GM12878 (cell line): Measurements from ENCODE around the gene CCDC8.

ENCODE experiments used
- CREB1 ChIP-seq: IDR thresholded peaks from 2 replicates; pipeline ENCODE4 v1.6.1; 2012; ENCODE audit warnings: low read depth, mild to moderate bottlenecking, inconsistent platforms
- CTCF ChIP-seq, 3 experiments: IDR thresholded peaks in 2 of 3; conservative IDR thresholded peaks in 1 of 3; 2 replicates each; pipeline ENCODE4 v1.5.1; 2011; ENCODE audit warnings: low read depth in 3 of 3, low read length in 3 of 3, mild to moderate bottlenecking in 3 of 3, control low read depth in 2 of 3, moderate library complexity in 2 of 3, inconsistent platforms in 1 of 3, mixed read lengths in 1 of 3; ENCODE audit not compliant: control insufficient read depth in 2 of 3, insufficient read depth in 1 of 3; ENCODE audit errors: extremely low read depth in 1 of 3
- ESRRA ChIP-seq: IDR thresholded peaks from 2 replicates; pipeline ENCODE4 v1.6.1; 2012; ENCODE audit warnings: mild to moderate bottlenecking, low read length, improper control_type of control experiment
- EZH2 ChIP-seq: IDR thresholded peaks from 2 replicates; pipeline ENCODE4 v1.6.1; 2012; ENCODE audit warnings: low read depth, mild to moderate bottlenecking, control low read depth, inconsistent platforms, low read length, borderline replicate concordance; ENCODE audit not compliant: control insufficient read depth
- GABPA ChIP-seq: IDR thresholded peaks from 2 replicates; pipeline ENCODE4 v1.6.1; 2014; ENCODE audit warnings: antibody characterized with exemption, low read depth, mild to moderate bottlenecking, inconsistent platforms
- KLF5 ChIP-seq: fragments of 450-650 bp; IDR thresholded peaks from 2 replicates; pipeline ENCODE4 v1.6.1; 2014; ENCODE audit warnings: mild to moderate bottlenecking; ENCODE audit not compliant: partially characterized antibody
- PBX3 ChIP-seq: IDR thresholded peaks from 2 replicates; pipeline ENCODE4 v1.6.1; 2011; ENCODE audit warnings: mild to moderate bottlenecking, low read depth, low read length, moderate library complexity; ENCODE audit not compliant: insufficient replicate concordance
- PKNOX1 ChIP-seq: fragments of 450-650 bp; IDR thresholded peaks from 2 replicates; pipeline ENCODE4 v1.6.1; 2016; ENCODE audit warnings: mild to moderate bottlenecking
- POLR2A ChIP-seq: IDR thresholded peaks from 2 replicates; pipeline ENCODE4 v1.6.1; 2011; ENCODE audit warnings: low read depth, mild to moderate bottlenecking, low read length
- RBBP5 ChIP-seq: fragments of 200-600 bp; sonication (generic); conservative IDR thresholded peaks from 2 replicates; pipeline ENCODE4 v1.6.1; 2016
- RCOR1 ChIP-seq: conservative IDR thresholded peaks from 2 replicates; pipeline ENCODE4 v1.6.1; 2012; ENCODE audit warnings: low read depth, low read length, improper control_type of control experiment
- TAF1 ChIP-seq: IDR thresholded peaks from 2 replicates; pipeline ENCODE4 v1.6.1; 2011; ENCODE audit warnings: mild to moderate bottlenecking, low read depth, low read length, borderline replicate concordance
- ZBTB33 ChIP-seq: fragments of 450-650 bp; IDR thresholded peaks from 2 replicates; pipeline ENCODE4 v1.6.1; 2017; ENCODE audit warnings: mild to moderate bottlenecking

GRCh38 chr19:46407856-46408663 lies 5.3 kb downstream of the CCDC8 start:
- no peak for TF ChIP-seq CREB1
- no peak for TF ChIP-seq RCOR1
- no peak for TF ChIP-seq CTCF (IDR thresholded peaks at IDR 0.05 in 2 of 3, conservative IDR thresholded peaks at IDR 0.05 in 1 of 3; ENCODE audit: control insufficient read depth in 2 of 3, extremely low read depth in 1 of 3, insufficient read depth in 1 of 3, low read depth in 3 of 3, low read length in 3 of 3)
- TF ChIP-seq ESRRA, result no peak
- TF ChIP-seq PKNOX1, result no peak
- TF ChIP-seq RBBP5, result no peak
- TF ChIP-seq ZBTB33, result no peak
- TF ChIP-seq EZH2, result no peak
- no peak for TF ChIP-seq GABPA
- no peak for TF ChIP-seq KLF5
- TF ChIP-seq POLR2A, result no peak
- TF ChIP-seq TAF1, result no peak
- no peak for TF ChIP-seq PBX3
